ENCODE results near the gene AGMO. TPM values are rescaled to one million over a fixed set of nuclear protein-coding genes. Genes with fewer than 3 reads are reported as not detected.

AGMO gene
- total RNA-seq, 1 experiment from 2014 or later, result not detected

GRCh38 chr7:15376600-15376999 lies 185.2 kb downstream of the AGMO start (continued):
- TF ChIP-seq, protein P1, sequence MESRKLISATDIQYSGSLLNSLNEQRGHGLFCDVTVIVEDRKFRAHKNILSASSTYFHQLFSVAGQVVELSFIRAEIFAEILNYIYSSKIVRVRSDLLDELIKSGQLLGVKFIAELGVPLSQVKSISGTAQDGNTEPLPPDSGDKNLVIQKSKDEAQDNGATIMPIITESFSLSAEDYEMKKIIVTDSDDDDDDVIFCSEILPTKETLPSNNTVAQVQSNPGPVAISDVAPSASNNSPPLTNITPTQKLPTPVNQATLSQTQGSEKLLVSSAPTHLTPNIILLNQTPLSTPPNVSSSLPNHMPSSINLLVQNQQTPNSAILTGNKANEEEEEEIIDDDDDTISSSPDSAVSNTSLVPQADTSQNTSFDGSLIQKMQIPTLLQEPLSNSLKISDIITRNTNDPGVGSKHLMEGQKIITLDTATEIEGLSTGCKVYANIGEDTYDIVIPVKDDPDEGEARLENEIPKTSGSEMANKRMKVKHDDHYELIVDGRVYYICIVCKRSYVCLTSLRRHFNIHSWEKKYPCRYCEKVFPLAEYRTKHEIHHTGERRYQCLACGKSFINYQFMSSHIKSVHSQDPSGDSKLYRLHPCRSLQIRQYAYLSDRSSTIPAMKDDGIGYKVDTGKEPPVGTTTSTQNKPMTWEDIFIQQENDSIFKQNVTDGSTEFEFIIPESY (IDR thresholded peaks at IDR 0.05; ENCODE audit: extremely low read depth, insufficient replicate concordance, low read length), result no peak
- TF ChIP-seq JUND (IDR thresholded peaks at IDR 0.05), result no peak
- no peak for TF ChIP-seq TCF7L2 (IDR thresholded peaks at IDR 0.05; ENCODE audit: borderline replicate concordance, extremely low read depth, insufficient read depth, insufficient read length)

- TF ChIP-seq POLR2A (IDR thresholded peaks at IDR 0.05; ENCODE audit: borderline replicate concordance, extremely low read depth, insufficient read depth, insufficient read length), result no peak
- TF ChIP-seq, protein P2, sequence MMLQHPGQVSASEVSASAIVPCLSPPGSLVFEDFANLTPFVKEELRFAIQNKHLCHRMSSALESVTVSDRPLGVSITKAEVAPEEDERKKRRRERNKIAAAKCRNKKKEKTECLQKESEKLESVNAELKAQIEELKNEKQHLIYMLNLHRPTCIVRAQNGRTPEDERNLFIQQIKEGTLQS (IDR thresholded peaks at IDR 0.05), result no peak
- no peak for TF ChIP-seq MAX (IDR thresholded peaks at IDR 0.05)
- no peak for TF ChIP-seq ZNF274 (IDR thresholded peaks at IDR 0.05; ENCODE audit: low read depth, low read length)
- no peak for TF ChIP-seq SRF (IDR thresholded peaks at IDR 0.05; ENCODE audit: low read depth)
- no peak for TF ChIP-seq EZH2 (IDR thresholded peaks at IDR 0.05)
- TF ChIP-seq, protein P3, sequence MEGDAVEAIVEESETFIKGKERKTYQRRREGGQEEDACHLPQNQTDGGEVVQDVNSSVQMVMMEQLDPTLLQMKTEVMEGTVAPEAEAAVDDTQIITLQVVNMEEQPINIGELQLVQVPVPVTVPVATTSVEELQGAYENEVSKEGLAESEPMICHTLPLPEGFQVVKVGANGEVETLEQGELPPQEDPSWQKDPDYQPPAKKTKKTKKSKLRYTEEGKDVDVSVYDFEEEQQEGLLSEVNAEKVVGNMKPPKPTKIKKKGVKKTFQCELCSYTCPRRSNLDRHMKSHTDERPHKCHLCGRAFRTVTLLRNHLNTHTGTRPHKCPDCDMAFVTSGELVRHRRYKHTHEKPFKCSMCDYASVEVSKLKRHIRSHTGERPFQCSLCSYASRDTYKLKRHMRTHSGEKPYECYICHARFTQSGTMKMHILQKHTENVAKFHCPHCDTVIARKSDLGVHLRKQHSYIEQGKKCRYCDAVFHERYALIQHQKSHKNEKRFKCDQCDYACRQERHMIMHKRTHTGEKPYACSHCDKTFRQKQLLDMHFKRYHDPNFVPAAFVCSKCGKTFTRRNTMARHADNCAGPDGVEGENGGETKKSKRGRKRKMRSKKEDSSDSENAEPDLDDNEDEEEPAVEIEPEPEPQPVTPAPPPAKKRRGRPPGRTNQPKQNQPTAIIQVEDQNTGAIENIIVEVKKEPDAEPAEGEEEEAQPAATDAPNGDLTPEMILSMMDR (IDR thresholded peaks at IDR 0.05 in 2 of 3, conservative IDR thresholded peaks at IDR 0.05 in 1 of 3; ENCODE audit: borderline replicate concordance in 1 of 3, insufficient read depth in 1 of 3, low read depth in 2 of 3, low read length in 2 of 3), result no peak
- no peak for TF ChIP-seq FOSL1 (IDR thresholded peaks at IDR 0.05; ENCODE audit: low read depth)
- no peak for TF ChIP-seq JUND (IDR thresholded peaks at IDR 0.05)
- TF ChIP-seq TCF7L2 (IDR thresholded peaks at IDR 0.05; ENCODE audit: borderline replicate concordance, extremely low read depth, insufficient read depth, insufficient read length), result no peak
- no peak for TF ChIP-seq POLR2AphosphoS5 (IDR thresholded peaks at IDR 0.05; ENCODE audit: low read depth, low read length)
- TF ChIP-seq EZH2phosphoT487 (IDR thresholded peaks at IDR 0.05; ENCODE audit: borderline replicate concordance), result no peak
- no peak for TF ChIP-seq SIN3A (IDR thresholded peaks at IDR 0.05; ENCODE audit: low read depth)
- TF ChIP-seq ELF1 (IDR thresholded peaks at IDR 0.05; ENCODE audit: borderline replicate concordance, low read depth), result no peak
- TF ChIP-seq RAD21 (IDR thresholded peaks at IDR 0.05; ENCODE audit: low read depth), result no peak
- TF ChIP-seq EGR1 (IDR thresholded peaks at IDR 0.05; ENCODE audit: low read depth), result no peak
- no peaks in the 10 kb centered on the region for H3K9me2 ChIP-seq (ENCODE audit: insufficient read depth)
- H3K9ac ChIP-seq (ENCODE audit: low read length), result no peak overlapping the region
- H3K4me1 ChIP-seq (ENCODE audit: control insufficient read depth in 1 of 2, insufficient read depth in 2 of 2, low read length in 2 of 2), result no peaks in the 10 kb centered on the region
- ChIA-PET RAD21 (ENCODE audit: low non-redundant PET in 1 of 2, low total read pairs in 2 of 2, uncharacterized antibody in 2 of 2, unreplicated experiment in 2 of 2) (no interaction called here), CTCF (no interaction called here), POLR2A (no interaction called here)
- H3K27ac ChIP-seq (ENCODE audit: low read depth, low read length), result no peak overlapping the region
- no peak for ATAC-seq
- intact Hi-C loops (cut with micrococcal nuclease), result no loop called here
- no peaks in the 10 kb centered on the region for H3K27me3 ChIP-seq (ENCODE audit: insufficient read depth, low read length)
- no peak overlapping the region for H3K4me3 ChIP-seq (replicated peaks in 1 of 2; ENCODE audit: low read depth in 1 of 2, low read length in 2 of 2)
- DNase-seq (ENCODE audit: low read depth, low spot score), result no peak
- no peak overlapping the region for H2AFZ ChIP-seq (ENCODE audit: low read depth, low read length, poor library complexity, severe bottlenecking)
- H3K36me3 ChIP-seq (ENCODE audit: control insufficient read depth in 1 of 2, insufficient read depth in 2 of 2, low read length in 2 of 2), result no peaks in the 10 kb centered on the region
- no peaks in the 10 kb centered on the region for H3K79me2 ChIP-seq (ENCODE audit: insufficient read depth, low read length)
- H4K20me1 ChIP-seq (ENCODE audit: insufficient read depth), result no peaks in the 10 kb centered on the region
- no TSS peak for BruUV-seq (replicated peaks)
- H3K4me2 ChIP-seq (ENCODE audit: low read length), result no peak overlapping the region
- no peaks in the 10 kb centered on the region for H3K9me3 ChIP-seq (ENCODE audit: control insufficient read depth in 1 of 2, insufficient read depth in 1 of 2, low read depth in 1 of 2, low read length in 2 of 2)
Observed at GRCh38 chr7:15370441-15370840, 191.4 kb downstream of the AGMO start.
